D721Med (cell line): ENCODE measurements around the gene EXT2.

Experiments used
- DNase-seq: peaks from one replicate; pipeline ENCODE4 v3.0.0; 2011; ENCODE audit warnings: low spot score; ENCODE audit not compliant: insufficient read length
- FAIRE-seq: peaks from 2 replicates; lab custom pipeline; 2011; peaks lifted over from hg19 to GRCh38; lab: Jason Lieb, UNC
- TF ChIP-seq, protein P1 (sequence below): IDR thresholded peaks from 2 replicates; pipeline ENCODE4 v1.5.1; 2012; ENCODE audit warnings: mild to moderate bottlenecking, control low read depth; ENCODE audit not compliant: insufficient read depth; ENCODE audit errors: missing control alignments

EXT2 gene

GRCh38 chr11:44270403-44271273, 175.2 kb downstream of the EXT2 start:
- TF ChIP-seq, protein P1, sequence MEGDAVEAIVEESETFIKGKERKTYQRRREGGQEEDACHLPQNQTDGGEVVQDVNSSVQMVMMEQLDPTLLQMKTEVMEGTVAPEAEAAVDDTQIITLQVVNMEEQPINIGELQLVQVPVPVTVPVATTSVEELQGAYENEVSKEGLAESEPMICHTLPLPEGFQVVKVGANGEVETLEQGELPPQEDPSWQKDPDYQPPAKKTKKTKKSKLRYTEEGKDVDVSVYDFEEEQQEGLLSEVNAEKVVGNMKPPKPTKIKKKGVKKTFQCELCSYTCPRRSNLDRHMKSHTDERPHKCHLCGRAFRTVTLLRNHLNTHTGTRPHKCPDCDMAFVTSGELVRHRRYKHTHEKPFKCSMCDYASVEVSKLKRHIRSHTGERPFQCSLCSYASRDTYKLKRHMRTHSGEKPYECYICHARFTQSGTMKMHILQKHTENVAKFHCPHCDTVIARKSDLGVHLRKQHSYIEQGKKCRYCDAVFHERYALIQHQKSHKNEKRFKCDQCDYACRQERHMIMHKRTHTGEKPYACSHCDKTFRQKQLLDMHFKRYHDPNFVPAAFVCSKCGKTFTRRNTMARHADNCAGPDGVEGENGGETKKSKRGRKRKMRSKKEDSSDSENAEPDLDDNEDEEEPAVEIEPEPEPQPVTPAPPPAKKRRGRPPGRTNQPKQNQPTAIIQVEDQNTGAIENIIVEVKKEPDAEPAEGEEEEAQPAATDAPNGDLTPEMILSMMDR = no peak
- no peak for DNase-seq
- no peak for FAIRE-seq

DNA sequence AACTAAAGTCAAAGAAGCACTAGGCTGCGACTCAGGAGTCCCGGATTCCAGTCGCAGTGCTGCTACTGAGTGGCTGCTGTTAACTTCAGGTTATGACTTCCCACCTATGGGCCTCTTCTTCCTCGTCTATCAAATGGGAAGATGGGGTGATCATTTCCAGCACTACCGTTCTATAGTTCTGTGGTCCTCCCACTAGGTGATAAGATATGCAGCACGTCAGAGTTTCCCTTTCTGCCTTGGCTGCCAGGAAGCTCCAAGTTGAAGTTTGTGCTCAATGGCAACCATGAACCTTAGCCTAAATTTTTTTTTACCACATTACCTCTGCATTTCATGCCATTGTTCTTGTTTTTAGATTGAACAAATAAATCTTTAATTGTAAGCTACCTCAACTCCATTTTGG, 175.8 kb downstream of the EXT2 start:
- no peak for FAIRE-seq
- no peak for DNase-seq
- TF ChIP-seq, protein P1 = no peak

DNA sequence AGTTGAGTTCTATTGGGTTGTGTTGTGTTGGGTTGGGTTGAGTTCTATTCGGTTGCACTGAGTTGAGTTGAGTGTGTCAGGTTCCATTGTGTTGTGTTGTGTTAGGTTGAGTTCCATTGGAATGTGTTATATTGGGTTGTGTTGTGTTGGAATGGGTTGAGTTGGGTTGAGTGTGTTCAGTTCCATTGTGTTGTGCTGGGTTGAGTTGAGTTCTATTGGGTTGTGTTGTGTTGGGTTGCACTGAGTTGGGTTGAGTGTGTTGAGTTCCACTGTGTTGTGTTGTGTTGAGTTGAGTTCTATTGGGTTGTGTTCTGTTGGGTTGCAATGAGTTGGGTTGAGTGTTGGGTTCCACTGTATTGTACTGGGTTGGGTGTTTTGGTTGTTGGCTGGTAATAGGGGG, 178.9 kb downstream of the EXT2 start:
- no peak for DNase-seq
- TF ChIP-seq, protein P1 = no peak
- no peak for FAIRE-seq

DNA sequence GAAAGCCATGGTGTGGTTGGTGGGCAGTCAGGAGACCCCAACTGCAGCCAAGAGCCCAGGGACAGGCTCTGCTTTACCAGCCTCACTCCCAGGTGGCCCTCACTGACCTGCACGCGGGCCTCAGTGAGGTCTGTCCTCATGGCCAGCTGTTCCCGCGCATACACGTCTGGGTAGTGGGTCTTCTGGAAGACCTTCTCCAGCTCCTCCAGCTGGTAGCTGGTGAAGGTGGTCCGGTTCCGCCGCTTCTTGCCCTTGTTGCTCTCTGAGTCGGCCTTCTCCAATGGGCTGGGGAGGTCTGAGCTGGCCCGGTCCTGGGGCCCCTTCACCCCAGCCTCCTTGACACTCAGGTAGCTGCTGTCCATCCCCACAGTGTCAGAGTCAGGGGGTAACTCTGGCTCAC, 179.8 kb downstream of the EXT2 start:
- TF ChIP-seq, protein P1 = no peak
- FAIRE-seq (no peak), DNase-seq (no peak)

DNA sequence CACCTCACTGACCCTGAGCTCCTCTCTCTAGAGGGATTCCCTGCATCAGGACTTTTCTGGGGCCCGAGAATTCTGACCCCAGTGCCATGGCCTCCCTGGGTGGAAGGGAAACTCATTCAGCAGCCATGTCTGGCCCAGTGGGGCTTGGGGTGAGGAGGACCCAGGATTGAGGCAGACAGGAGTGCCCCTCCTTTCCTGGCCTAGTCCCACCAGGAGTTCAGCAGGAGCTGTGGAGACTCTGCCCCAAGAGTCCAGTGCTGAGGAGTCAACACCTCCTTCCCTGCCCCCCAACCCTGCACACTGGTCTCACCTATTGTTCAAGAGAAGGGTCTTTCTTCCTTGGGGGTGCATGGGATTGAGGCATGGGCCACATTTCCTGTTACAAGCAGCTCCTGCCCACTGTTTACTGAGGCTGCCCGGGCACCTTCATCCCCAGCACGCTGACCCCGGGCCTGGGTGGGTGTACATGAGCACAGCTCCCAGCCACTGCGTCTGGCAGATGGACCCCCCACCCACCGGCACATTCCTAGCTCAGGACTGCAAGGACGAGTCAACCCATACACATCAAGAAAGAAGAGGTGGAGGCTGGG, 180.6 kb downstream of the EXT2 start:
- FAIRE-seq (no peak), DNase-seq (no peak)
- TF ChIP-seq, protein P1 = no peak

DNA sequence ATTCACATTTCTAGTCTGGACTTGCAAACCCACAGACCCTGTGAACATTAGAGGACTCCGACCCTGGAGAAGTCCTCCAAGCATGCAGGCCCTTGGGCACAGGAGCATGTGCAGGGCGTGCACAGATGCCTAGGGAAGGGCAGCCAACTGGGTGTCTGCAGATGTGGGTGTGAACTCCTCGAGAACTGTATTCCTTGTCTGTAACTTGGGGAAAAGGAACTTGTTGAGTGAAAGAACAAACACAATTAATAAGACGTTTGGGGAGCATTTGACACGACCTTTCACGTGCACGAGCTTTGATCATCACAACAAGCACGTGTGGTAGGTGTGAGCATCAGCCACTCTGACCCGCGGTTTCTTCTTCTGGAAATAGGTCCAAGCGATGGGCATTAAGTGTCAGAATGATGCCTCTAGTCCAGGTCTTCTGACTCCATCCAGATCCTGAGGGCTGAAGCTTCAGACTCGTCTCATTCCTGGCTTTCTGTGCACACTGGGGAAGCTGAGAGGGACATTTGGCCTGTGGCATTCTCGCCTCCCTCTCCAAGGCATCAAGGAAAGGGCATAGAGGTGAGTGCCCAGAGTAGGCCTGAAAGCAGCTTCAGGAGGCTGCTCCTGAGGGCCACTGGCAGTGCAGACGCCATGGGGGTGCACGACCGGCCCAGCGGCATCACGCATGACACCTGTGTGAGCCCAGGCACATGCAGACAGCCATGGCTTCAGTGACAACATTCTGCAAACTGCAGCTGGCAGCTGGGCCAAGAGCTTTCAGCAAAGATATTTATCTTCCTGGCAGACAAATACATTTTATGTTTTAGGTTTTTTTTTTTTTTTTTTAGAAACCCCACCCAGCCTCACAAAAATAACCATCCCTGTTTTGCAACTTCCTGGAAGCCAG, 182.0 kb downstream of the EXT2 start:
- DNase-seq (no peak), FAIRE-seq (no peak)
- TF ChIP-seq, protein P1 = no peak
